SK-N-MC (cell line): ENCODE results near the gene GPX4.

Experiments
- EZH2 ChIP-seq: fragments of 200-600 bp; sonication (generic); IDR thresholded peaks from one replicate; pipeline ENCODE4 v1.6.1; 2017; ENCODE audit warnings: antibody characterized with exemption
- FOXP2 ChIP-seq: optimal IDR thresholded peaks from 2 replicates; pipeline ENCODE3; 2011; ENCODE audit warnings: mild to moderate bottlenecking, moderate library complexity; ENCODE audit not compliant: insufficient read depth; ENCODE audit errors: extremely low read length, control extremely low read depth
- POLR2AphosphoS5 ChIP-seq: IDR thresholded peaks from 2 replicates; pipeline ENCODE4 v1.6.1; 2012; ENCODE audit warnings: mild to moderate bottlenecking, low read depth, low read length, borderline replicate concordance

- TF ChIP-seq EZH2 (no peak), POLR2AphosphoS5 (no peak), FOXP2 (no peak)
Measured at GRCh38 chr19:1134431-1134830, 30.6 kb downstream of the GPX4 start.
